ENCODE results near the gene CST3.

Gene CST3

GRCh38 chr20:23652371-23652770 is 14.6 kb upstream of the CST3 start:
- no peak overlapping the region for H3K4me3 ChIP-seq (ENCODE audit: low read depth, low read length)
- DNase-seq (ENCODE audit: low read depth) = no peak
- TF ChIP-seq CTCF (IDR thresholded peaks at IDR 0.05; ENCODE audit: low read depth, low read length, missing control alignments) = no peak

- H3K4me3 ChIP-seq (ENCODE audit: low read depth, low read length) = no peak overlapping the region
- no peak for TF ChIP-seq CTCF (IDR thresholded peaks at IDR 0.05; ENCODE audit: low read depth, low read length, missing control alignments)
- no peak for DNase-seq (ENCODE audit: low read depth)
Measured at GRCh38 chr20:23651117-23651516, 13.4 kb upstream of the CST3 start.

GRCh38 chr20:23649830-23650417 is 12.2 kb upstream of the CST3 start:
- no peak for DNase-seq (ENCODE audit: low read depth)

GRCh38 chr20:23649242-23649641 is 11.5 kb upstream of the CST3 start:
- no peak for TF ChIP-seq CTCF (IDR thresholded peaks at IDR 0.05; ENCODE audit: low read depth, low read length, missing control alignments)
- DNase-seq (ENCODE audit: low read depth) = no peak
- no peak overlapping the region for H3K4me3 ChIP-seq (ENCODE audit: low read depth, low read length)

More at GRCh38 chr20:23649830-23650417, 12.2 kb upstream of the CST3 start:
- H3K4me3 ChIP-seq (ENCODE audit: low read depth, low read length) = no peak overlapping the region
- no peak for TF ChIP-seq CTCF (IDR thresholded peaks at IDR 0.05; ENCODE audit: low read depth, low read length, missing control alignments)

GRCh38 chr20:23647346-23647745 is 9.6 kb upstream of the CST3 start:
- TF ChIP-seq CTCF (IDR thresholded peaks at IDR 0.05; ENCODE audit: low read depth, low read length, missing control alignments) = no peak
- DNase-seq (ENCODE audit: low read depth) = no peak
- H3K4me3 ChIP-seq (ENCODE audit: low read depth, low read length) = no peak overlapping the region

- no peak for DNase-seq (ENCODE audit: low read depth)
- no peak overlapping the region for H3K4me3 ChIP-seq (ENCODE audit: low read depth, low read length)
- no peak for TF ChIP-seq CTCF (IDR thresholded peaks at IDR 0.05; ENCODE audit: low read depth, low read length, missing control alignments)
Measured at GRCh38 chr20:23646106-23646873, 8.5 kb upstream of the CST3 start.

- H3K4me3 ChIP-seq (ENCODE audit: low read depth, low read length) = no peak overlapping the region
- DNase-seq (ENCODE audit: low read depth) = no peak
- TF ChIP-seq CTCF (IDR thresholded peaks at IDR 0.05; ENCODE audit: low read depth, low read length, missing control alignments) = no peak
Measured at GRCh38 chr20:23645575-23645974, 7.8 kb upstream of the CST3 start.

All from GM12864 (cell line).